Measurements from ENCODE around the gene ADIPOR1. TPM values are rescaled to one million over a fixed set of nuclear protein-coding genes. Genes with fewer than 3 reads are reported as not detected.

The ADIPOR1 gene
- total RNA-seq, 4 donors from 2014 or later, result 33.8 to 80.8 (median 66.9) TPM

DNA sequence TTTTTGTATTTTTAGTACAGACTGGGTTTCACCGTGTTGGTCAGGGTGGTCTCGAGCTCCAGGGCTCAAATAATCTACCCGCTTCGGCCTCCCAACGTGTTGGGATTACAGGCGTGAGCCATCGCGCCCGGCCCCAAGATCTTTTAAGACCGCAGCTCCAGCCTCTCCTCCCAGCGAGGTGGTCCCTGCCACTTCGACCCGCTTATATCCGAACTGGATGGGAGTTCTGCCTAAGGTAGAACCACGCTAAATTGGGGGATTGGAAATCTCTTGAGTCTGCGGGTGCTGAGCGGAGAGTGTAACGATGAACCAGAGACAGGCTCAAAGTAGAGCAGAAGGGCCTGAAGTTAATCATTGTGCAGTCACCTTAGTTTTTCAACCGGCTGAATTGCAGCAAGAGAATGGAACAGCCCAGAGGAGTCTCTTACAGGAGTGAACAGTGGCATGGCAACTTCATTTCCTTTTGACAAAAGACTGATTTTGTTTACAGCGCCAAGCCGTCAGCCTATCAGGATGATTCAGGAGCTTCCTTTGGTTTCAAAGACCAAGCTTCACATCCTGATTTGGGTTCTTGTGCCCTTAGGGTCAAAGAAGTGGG is 9.7 kb upstream of the ADIPOR1 start:
- H3K9me3 ChIP-seq, result no peaks in the 10 kb centered on the region
- no peaks in the 10 kb centered on the region for H3K27me3 ChIP-seq
- H3K4me1 ChIP-seq, result peaks cover 0 to 20% (median 8%) of the 10 kb centered on the region in 4 donors
- peak overlapping the region; percentile 79 to 98 (median 88) for H3K4me3 ChIP-seq
- H3K27ac ChIP-seq, result peak overlapping the region; percentile 82 to 91 (median 86)
- DNase-seq, result peak in 2 of 3 donors; percentile 38 to 56
- TF ChIP-seq, protein P1, sequence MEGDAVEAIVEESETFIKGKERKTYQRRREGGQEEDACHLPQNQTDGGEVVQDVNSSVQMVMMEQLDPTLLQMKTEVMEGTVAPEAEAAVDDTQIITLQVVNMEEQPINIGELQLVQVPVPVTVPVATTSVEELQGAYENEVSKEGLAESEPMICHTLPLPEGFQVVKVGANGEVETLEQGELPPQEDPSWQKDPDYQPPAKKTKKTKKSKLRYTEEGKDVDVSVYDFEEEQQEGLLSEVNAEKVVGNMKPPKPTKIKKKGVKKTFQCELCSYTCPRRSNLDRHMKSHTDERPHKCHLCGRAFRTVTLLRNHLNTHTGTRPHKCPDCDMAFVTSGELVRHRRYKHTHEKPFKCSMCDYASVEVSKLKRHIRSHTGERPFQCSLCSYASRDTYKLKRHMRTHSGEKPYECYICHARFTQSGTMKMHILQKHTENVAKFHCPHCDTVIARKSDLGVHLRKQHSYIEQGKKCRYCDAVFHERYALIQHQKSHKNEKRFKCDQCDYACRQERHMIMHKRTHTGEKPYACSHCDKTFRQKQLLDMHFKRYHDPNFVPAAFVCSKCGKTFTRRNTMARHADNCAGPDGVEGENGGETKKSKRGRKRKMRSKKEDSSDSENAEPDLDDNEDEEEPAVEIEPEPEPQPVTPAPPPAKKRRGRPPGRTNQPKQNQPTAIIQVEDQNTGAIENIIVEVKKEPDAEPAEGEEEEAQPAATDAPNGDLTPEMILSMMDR (IDR thresholded peaks at IDR 0.05), result no peak
- TF ChIP-seq POLR2A (IDR thresholded peaks at IDR 0.05), result no peak
- H3K36me3 ChIP-seq, result no peaks in the 10 kb centered on the region

DNA sequence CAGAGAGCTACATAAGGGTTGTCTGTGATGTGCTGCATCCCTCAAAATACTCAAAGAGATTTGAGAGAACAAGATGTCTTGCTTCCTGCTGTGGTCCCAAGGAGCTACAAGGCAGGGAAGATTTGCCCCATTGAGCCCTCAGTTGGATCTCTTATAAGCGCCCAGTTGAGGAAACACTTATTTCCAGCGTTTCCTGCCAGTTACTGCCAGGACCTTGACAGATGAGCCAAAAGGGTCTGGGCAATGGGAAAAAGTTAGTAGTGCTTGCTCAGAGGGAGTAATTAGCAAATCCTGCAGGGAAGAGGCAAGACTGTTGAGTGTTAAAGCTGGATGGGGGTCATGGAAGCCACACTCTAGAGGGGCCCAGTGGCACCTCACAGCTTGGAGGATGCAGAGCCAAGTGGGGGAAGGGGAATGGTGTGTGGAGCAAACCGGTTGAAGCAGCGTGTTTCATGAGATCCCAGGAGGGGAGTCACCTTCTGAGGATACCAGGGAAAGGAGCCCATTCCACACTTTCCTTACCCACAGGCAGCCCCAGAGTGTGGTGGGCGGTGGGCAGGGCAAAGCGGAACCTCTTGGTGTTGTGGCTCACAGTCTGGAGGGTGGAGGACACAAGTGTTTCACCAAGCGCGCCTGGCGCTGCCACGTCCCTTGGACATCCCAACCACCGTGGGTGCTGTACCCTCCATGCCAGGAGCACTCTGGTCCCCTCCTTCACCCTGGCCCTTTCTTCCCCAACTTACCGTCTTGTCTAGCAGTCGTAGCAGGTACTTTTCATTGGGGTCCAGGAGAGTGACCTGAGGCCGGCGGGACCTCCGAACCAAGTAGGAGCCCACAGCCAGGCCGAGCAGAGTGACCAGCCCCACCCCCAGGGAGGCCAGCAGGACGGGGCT is 8.1 kb upstream of the ADIPOR1 start:
- Histone ChIP-seq H3K9me3 (no peaks in the 10 kb centered on the region), H3K27me3 (no peaks in the 10 kb centered on the region), H3K4me1 (peaks cover 0 to 20% (median 8%) of the 10 kb centered on the region in 4 donors), H3K36me3 (peaks cover 0 to 5% (median 0%) of the 10 kb centered on the region in 3 donors), H3K27ac (peak overlapping the region; percentile 82 to 91 (median 86)), H3K4me3 (peak overlapping the region; percentile 79 to 98 (median 88))
- no peak for DNase-seq
- TF ChIP-seq, protein P1 (IDR thresholded peaks at IDR 0.05), result no peak
- TF ChIP-seq POLR2A (IDR thresholded peaks at IDR 0.05), result no peak

DNA sequence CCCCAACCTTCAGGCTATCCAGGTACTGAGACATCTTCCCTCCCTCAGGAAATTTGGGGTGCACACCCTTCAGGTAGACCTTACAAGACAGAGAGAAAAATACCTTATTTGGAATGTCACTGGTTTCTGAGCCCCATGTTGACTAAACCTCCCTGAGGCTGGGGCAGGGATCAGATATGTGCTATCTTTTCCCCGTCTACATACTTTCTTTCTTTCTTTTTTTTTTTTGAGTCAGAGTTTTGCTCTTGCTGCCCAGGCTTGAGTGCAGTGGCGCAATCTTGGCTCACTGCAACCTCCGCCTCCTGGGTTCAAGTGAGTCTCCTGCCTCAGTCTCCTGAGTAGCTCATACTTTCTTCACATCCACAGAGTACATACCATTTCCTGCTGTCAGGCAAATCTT is 7.3 kb upstream of the ADIPOR1 start:
- Histone ChIP-seq H3K27ac (no peak overlapping the region), H3K4me3 (no peak overlapping the region), H3K4me1 (peaks cover 0 to 20% (median 8%) of the 10 kb centered on the region in 4 donors), H3K36me3 (peaks cover 0 to 5% (median 0%) of the 10 kb centered on the region in 3 donors), H3K9me3 (no peaks in the 10 kb centered on the region), H3K27me3 (no peaks in the 10 kb centered on the region)
- TF ChIP-seq POLR2A (IDR thresholded peaks at IDR 0.05), result no peak
- TF ChIP-seq, protein P1 (IDR thresholded peaks at IDR 0.05), result no peak
- DNase-seq, result no peak

DNA sequence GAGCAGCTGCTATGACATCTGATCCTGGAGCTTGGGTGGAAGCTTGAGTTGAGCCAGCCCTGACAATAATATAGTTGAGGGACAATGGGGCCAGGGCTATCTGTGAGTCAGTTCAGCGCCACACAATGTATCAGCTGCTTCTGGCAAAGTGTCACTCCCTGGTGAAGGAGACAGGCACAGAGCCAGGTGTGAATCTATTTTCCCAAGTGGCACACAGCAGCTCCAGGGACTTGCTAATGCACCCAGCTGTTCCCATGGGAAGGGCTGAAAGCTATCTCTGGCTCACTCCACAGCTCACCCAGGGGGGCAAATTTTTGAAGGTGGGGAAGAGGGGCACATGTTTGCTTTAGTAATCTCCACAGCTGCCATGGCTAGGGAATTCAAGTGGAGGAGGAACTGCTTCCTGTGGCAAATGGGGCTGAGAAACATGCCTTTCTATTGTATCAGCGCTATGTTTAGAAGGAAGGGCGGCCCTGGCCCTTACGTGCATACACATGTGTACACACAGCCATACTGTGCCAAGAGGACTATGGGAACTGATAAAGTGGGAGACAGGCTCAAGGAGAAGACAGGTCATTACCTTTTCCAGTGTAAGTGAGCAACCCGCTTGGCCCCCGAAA is 6.8 kb upstream of the ADIPOR1 start:
- H3K9me3 ChIP-seq, result no peaks in the 10 kb centered on the region
- peaks cover 0 to 20% (median 8%) of the 10 kb centered on the region in 4 donors for H3K4me1 ChIP-seq
- no peak overlapping the region for H3K27ac ChIP-seq
- H3K27me3 ChIP-seq, result no peaks in the 10 kb centered on the region
- no peak for DNase-seq
- H3K36me3 ChIP-seq, result peaks cover 0 to 5% (median 0%) of the 10 kb centered on the region in 3 donors
- no peak for TF ChIP-seq POLR2A (IDR thresholded peaks at IDR 0.05)
- TF ChIP-seq, protein P1 (IDR thresholded peaks at IDR 0.05), result no peak
- H3K4me3 ChIP-seq, result no peak overlapping the region

DNA sequence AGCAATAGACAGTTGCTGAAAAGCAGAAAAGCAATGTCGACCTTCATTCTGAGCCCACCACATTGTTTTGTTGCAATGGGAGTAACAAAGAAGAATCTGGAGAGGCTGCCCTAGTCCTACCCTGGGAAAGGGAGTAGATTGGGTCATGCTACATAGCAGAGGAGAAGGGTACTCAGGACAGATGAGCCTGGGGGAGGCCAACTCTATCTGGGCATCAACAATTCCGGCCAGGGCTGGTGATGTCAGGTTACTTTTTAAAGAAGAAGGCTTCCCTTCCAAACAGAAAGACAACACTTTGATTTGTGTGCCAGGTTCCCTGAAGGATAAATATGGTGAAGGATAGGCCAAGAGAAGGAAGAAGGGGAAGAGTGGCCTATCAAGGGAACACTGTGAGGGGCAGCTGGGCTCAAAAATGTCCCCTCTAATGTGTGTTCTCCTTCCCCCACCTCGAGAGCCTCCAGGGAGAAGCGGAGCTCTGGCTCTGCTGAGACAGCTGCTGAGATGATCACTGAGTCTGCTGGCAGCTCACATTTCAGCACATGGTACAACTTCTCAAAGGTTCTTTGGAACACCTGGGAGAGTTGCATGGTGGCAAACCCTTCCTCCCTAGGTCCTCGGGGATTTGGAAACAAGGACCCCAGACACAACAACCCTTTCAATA is 3.2 kb upstream of the ADIPOR1 start:
- Histone ChIP-seq H3K27me3 (no peaks in the 10 kb centered on the region), H3K4me3 (no peak overlapping the region), H3K9me3 (no peaks in the 10 kb centered on the region), H3K36me3 (peaks cover 0 to 5% (median 0%) of the 10 kb centered on the region in 3 donors), H3K4me1 (peaks cover 0 to 23% (median 10%) of the 10 kb centered on the region in 4 donors), H3K27ac (no peak overlapping the region)
- no peak for DNase-seq
- TF ChIP-seq, protein P1 (IDR thresholded peaks at IDR 0.05), result no peak
- no peak for TF ChIP-seq POLR2A (IDR thresholded peaks at IDR 0.05)

Data from Peyer's patch (tissue), 4 donors.